Spinal cord (tissue), 10 donors: Measurements from ENCODE around the gene ZNF784. TPM values are rescaled to one million over a fixed set of nuclear protein-coding genes. Genes with fewer than 3 reads are reported as not detected.

Source experiments
- DNase-seq, 6 donors: peaks; one replicate each; pipeline versions ENCODE4 v3.0.0 to v3.0.0-alpha.2; 2013 to 2015; ENCODE audit warnings: low spot score in 6 of 6, low read depth in 4 of 6
- H3K27ac ChIP-seq: one replicate; pipeline ENCODE4 v1.5.1; 2013; ENCODE audit warnings: low read depth, low read length, control low read depth
- H3K27me3 ChIP-seq: one replicate; pipeline ENCODE4 v1.6.1; 2013; ENCODE audit warnings: low read length; ENCODE audit not compliant: control insufficient read depth, insufficient read depth
- H3K36me3 ChIP-seq: one replicate; pipeline ENCODE4 v1.6.1; 2013; ENCODE audit warnings: low read length; ENCODE audit not compliant: control insufficient read depth, insufficient read depth
- H3K4me1 ChIP-seq: one replicate; pipeline ENCODE4 v1.6.1; 2013; ENCODE audit warnings: low read length; ENCODE audit not compliant: control insufficient read depth, insufficient read depth
- H3K4me3 ChIP-seq: one replicate; pipeline ENCODE4 v1.5.1; 2013; ENCODE audit warnings: low read depth, low read length, control low read depth
- H3K9me3 ChIP-seq: one replicate; pipeline ENCODE4 v1.6.1; 2013; ENCODE audit warnings: low read length; ENCODE audit not compliant: control insufficient read depth, insufficient read depth
- WGBS: methylation state at CpG from one replicate; pipeline ENCODE4 v1.1.5; 2013; ENCODE audit warnings: missing lambda C conversion rate; ENCODE audit not compliant: insufficient coverage; 5-methylcytosine and 5-hydroxymethylcytosine counted together
- long read RNA-seq, 4 donors: transcript quantifications; one replicate each; lab custom pipeline, GENCODE V29; 2026
- polyA plus RNA-seq, 2 donors: library from polyadenylated mRNA; unstranded; fragments of 120-200 nt; gene quantifications; one replicate each; pipeline ENCODE4 v1.2.1, GENCODE V29; 2013; ENCODE audit not compliant: insufficient read length in 2 of 2
- total RNA-seq, 2 donors: library from RNA; depleted of rRNA in 1 of 2; stranded (reverse); fragments of 120-200 nt in 1 of 2; fragments of >200 nt in 1 of 2; gene quantifications; one replicate each; pipeline versions ENCODE4 v1.2.3 to v1.2.4, GENCODE V29; 2013 to 2014
- donor health status: healthy.

Gene ZNF784
- total RNA-seq (1 to 10 TPM; 2.9 to 6.3 TPM), polyA plus RNA-seq (10 to 100 TPM in 1 of 2 donors, 1 to 10 TPM in 1; 9.9 to 12.8 TPM)
- long read RNA-seq, donor 1, transcript ZNF784-201 (2 exons, 2,021 nt) = major isoform, 6 of 6 reads
- long read RNA-seq, donor 1, partial matches to known transcripts = 0 of 6 reads
- long read RNA-seq, donor 1, other reads (novel, unspliced or antisense) = 0 of 6 reads
- long read RNA-seq, donor 2, partial matches to known transcripts = 0 of 1 reads
- long read RNA-seq, donor 2, other reads (novel, unspliced or antisense) = 0 of 1 reads
- long read RNA-seq, donor 3, partial matches to known transcripts = 56 of 56 reads
- long read RNA-seq, donor 3, other reads (novel, unspliced or antisense) = 0 of 56 reads
- long read RNA-seq, donor 4, transcript ZNF784-201 (2 exons, 2,021 nt) = major isoform, 7 of 7 reads
- long read RNA-seq, donor 4, partial matches to known transcripts = 0 of 7 reads
- long read RNA-seq, donor 4, other reads (novel, unspliced or antisense) = 0 of 7 reads

- Histone ChIP-seq H3K36me3 (peaks cover 26% of the 10 kb centered on the region), H3K4me3 (peak within 1 kb of the TSS; percentile 74), H3K4me1 (peaks cover 5% of the 10 kb centered on the region), H3K9me3 (no peaks in the 10 kb centered on the region), H3K27me3 (no peaks in the 10 kb centered on the region), H3K27ac (peak within 1 kb of the TSS; percentile 98)
- peak; percentile 84 to 99 (median 92) for DNase-seq
- WGBS = under 1% methylated on average over 43 of the region's 56 CpGs
Measured at GRCh38 chr19:55624109-55625003, at the start of gene ZNF784. ZNF784 (minus strand) TSS chr19:55624566; CDS start chr19:55624561, 5 bp downstream.

- no peaks in the 10 kb centered on the region for H3K9me3 ChIP-seq
- no peaks in the 10 kb centered on the region for H3K27me3 ChIP-seq
- H3K36me3 ChIP-seq = peaks cover 66% of the 10 kb centered on the region
- H3K4me3 ChIP-seq = no peak overlapping the region
- 83% methylated on average over 1 of the region's 15 CpGs for WGBS
- peaks cover 31% of the 10 kb centered on the region for H3K4me1 ChIP-seq
- no peak overlapping the region for H3K27ac ChIP-seq
- no peak for DNase-seq
Measured at GRCh38 chr19:55673889-55674288, 49.5 kb upstream of the ZNF784 start.

- 55% methylated on average over 4 of the region's 9 CpGs for WGBS
- H3K36me3 ChIP-seq = peaks cover 66% of the 10 kb centered on the region
- no peak overlapping the region for H3K27ac ChIP-seq
- no peak for DNase-seq
- H3K9me3 ChIP-seq = no peaks in the 10 kb centered on the region
- H3K4me3 ChIP-seq = no peak overlapping the region
- peaks cover 28% of the 10 kb centered on the region for H3K4me1 ChIP-seq
- H3K27me3 ChIP-seq = no peaks in the 10 kb centered on the region
Measured at GRCh38 chr19:55673465-55673864, 49.1 kb upstream of the ZNF784 start.

- Histone ChIP-seq H3K4me3 (no peak overlapping the region), H3K36me3 (peaks cover 66% of the 10 kb centered on the region), H3K27me3 (no peaks in the 10 kb centered on the region), H3K27ac (no peak overlapping the region), H3K9me3 (no peaks in the 10 kb centered on the region), H3K4me1 (peaks cover 25% of the 10 kb centered on the region)
- WGBS = 100% methylated on average over 1 of the region's 5 CpGs
- DNase-seq = no peak
Measured at GRCh38 chr19:55672418-55672817, 48.1 kb upstream of the ZNF784 start.

- Histone ChIP-seq H3K27ac (no peak overlapping the region), H3K4me1 (peaks cover 17% of the 10 kb centered on the region), H3K27me3 (no peaks in the 10 kb centered on the region), H3K4me3 (no peak overlapping the region), H3K36me3 (peaks cover 76% of the 10 kb centered on the region), H3K9me3 (no peaks in the 10 kb centered on the region)
- no peak for DNase-seq
- WGBS = 75% methylated on average over 2 of the region's 2 CpGs
Measured at GRCh38 chr19:55671054-55671378, 46.6 kb upstream of the ZNF784 start.

GRCh38 chr19:55670280-55671053, 46.1 kb upstream of the ZNF784 start:
- no peaks in the 10 kb centered on the region for H3K27me3 ChIP-seq
- peaks cover 81% of the 10 kb centered on the region for H3K36me3 ChIP-seq
- H3K9me3 ChIP-seq = no peaks in the 10 kb centered on the region
- 87% methylated on average over 22 of the region's 23 CpGs for WGBS
- no peak overlapping the region for H3K4me3 ChIP-seq
- DNase-seq = peak in 2 of 6 donors; percentile 22 to 45
- H3K4me1 ChIP-seq = peaks cover 13% of the 10 kb centered on the region
- no peak overlapping the region for H3K27ac ChIP-seq

GRCh38 chr19:55669418-55670279, 45.3 kb upstream of the ZNF784 start:
- no peak overlapping the region for H3K27ac ChIP-seq
- H3K4me1 ChIP-seq = peaks cover 13% of the 10 kb centered on the region
- H3K27me3 ChIP-seq = no peaks in the 10 kb centered on the region
- no peak for DNase-seq
- peaks cover 82% of the 10 kb centered on the region for H3K36me3 ChIP-seq
- H3K4me3 ChIP-seq = no peak overlapping the region
- WGBS = 88% methylated on average over 33 of the region's 43 CpGs
- H3K9me3 ChIP-seq = no peaks in the 10 kb centered on the region

GRCh38 chr19:55668603-55669348, 44.4 kb upstream of the ZNF784 start:
- H3K9me3 ChIP-seq = no peaks in the 10 kb centered on the region
- H3K27me3 ChIP-seq = no peaks in the 10 kb centered on the region
- no peak overlapping the region for H3K4me3 ChIP-seq
- H3K36me3 ChIP-seq = peaks cover 83% of the 10 kb centered on the region
- no peak for DNase-seq
- peaks cover 6% of the 10 kb centered on the region for H3K4me1 ChIP-seq
- no peak overlapping the region for H3K27ac ChIP-seq
- WGBS = 89% methylated on average over 21 of the region's 30 CpGs
